T-cell (primary cell): ENCODE data around the gene VAPA. TPM values are rescaled to one million over a fixed set of nuclear protein-coding genes. Genes with fewer than 3 reads are reported as not detected.

Experiments used
- ATAC-seq, 4 experiments: fragments of 200-7000 bp in 3 of 4; fragments of 150-1000 bp in 1 of 4; cut with Tn5 transposase; replicated peaks in 1 of 4; 1 replicate in 3 of 4; 2 replicates in 1 of 4; pipeline ENCODE4 v1.10.0; 2021; ENCODE audit warnings: moderate library complexity in 3 of 4, mild to moderate bottlenecking in 2 of 4, moderate number of reproducible peaks in 1 of 4
- CTCF ChIA-PET, 2 donors: fragments of 300-600 bp; sonication (Branson Sonifier 250); formaldehyde crosslinking; loops; one replicate each; lab custom pipeline; 2022; ENCODE audit warnings: antibody characterized with exemption in 2 of 2; lab: Charles Lee
- POLR2A ChIA-PET, 2 donors: fragments of 300-600 bp; sonication (Branson Sonifier 250); formaldehyde crosslinking; loops; one replicate each; lab custom pipeline; 2022; ENCODE audit warnings: antibody characterized with exemption in 2 of 2; lab: Charles Lee
- DNase-seq, 35 experiments: peaks; one replicate each; pipeline versions ENCODE4 v3.0.0 to v3.0.0-alpha.2; 2013 to 2023
- H3K27ac ChIP-seq: one replicate; pipeline ENCODE4 v1.5.1; 2013; ENCODE audit warnings: low read length
- H3K27me3 ChIP-seq, 2 experiments: replicated peaks in 1 of 2; 1 replicate in 1 of 2; 2 replicates in 1 of 2; pipeline versions ENCODE4 v1.6.1 to v1.7.0; 2013; ENCODE audit warnings: low read length in 1 of 2, mixed read lengths in 1 of 2; ENCODE audit not compliant: control insufficient read depth in 2 of 2, insufficient read depth in 2 of 2; ENCODE audit errors: extremely low read depth in 1 of 2
- H3K36me3 ChIP-seq, 2 donors: 1 replicate in 1 of 2; 2 replicates in 1 of 2; pipeline versions ENCODE4 v1.6.1 to v1.7.0; 2013; ENCODE audit warnings: low read length in 1 of 2; ENCODE audit not compliant: control insufficient read depth in 2 of 2, insufficient read depth in 1 of 2; ENCODE audit errors: extremely low read depth in 1 of 2
- H3K4me1 ChIP-seq, 2 experiments: 1 replicate in 1 of 2; 2 replicates in 1 of 2; pipeline versions ENCODE4 v1.6.1 to v1.7.0; 2013; ENCODE audit warnings: low read length in 2 of 2, mixed read lengths in 1 of 2; ENCODE audit not compliant: insufficient read depth in 2 of 2, control insufficient read depth in 1 of 2; ENCODE audit errors: extremely low read depth in 1 of 2
- H3K4me3 ChIP-seq, 2 donors: 1 replicate in 1 of 2; 2 replicates in 1 of 2; pipeline versions ENCODE4 v1.5.1 to v1.7.0; 2013; ENCODE audit warnings: mild to moderate bottlenecking in 2 of 2, low read length in 1 of 2, moderate library complexity in 1 of 2; ENCODE audit not compliant: control insufficient read depth in 1 of 2; ENCODE audit errors: extremely low read depth in 1 of 2
- H3K9me3 ChIP-seq: 2 replicates; pipeline ENCODE4 v1.7.0; 2013
- H3K27ac Mint-ChIP-seq, 2 donors: one replicate each; pipeline ENCODE4 v1.8.0; 2020 to 2021; ENCODE audit warnings: mild to moderate bottlenecking in 2 of 2, mixed read lengths in 2 of 2
- H3K27me3 Mint-ChIP-seq, 2 donors: one replicate each; pipeline ENCODE4 v1.8.0; 2021 to 2022; ENCODE audit warnings: mixed read lengths in 2 of 2
- H3K36me3 Mint-ChIP-seq: one replicate; pipeline ENCODE4 v1.8.0; 2021; ENCODE audit warnings: mixed read lengths
- H3K4me1 Mint-ChIP-seq, 3 donors: one replicate each; pipeline ENCODE4 v1.8.0; 2020 to 2022; ENCODE audit warnings: mixed read lengths in 3 of 3, mild to moderate bottlenecking in 1 of 3
- H3K4me3 Mint-ChIP-seq, 3 donors: one replicate each; pipeline ENCODE4 v1.8.0; 2020 to 2022; ENCODE audit warnings: mild to moderate bottlenecking in 3 of 3, mixed read lengths in 3 of 3, moderate library complexity in 3 of 3
- H3K9me3 Mint-ChIP-seq, 3 donors: one replicate each; pipeline ENCODE4 v1.8.0; 2020 to 2022; ENCODE audit warnings: mixed read lengths in 3 of 3
- WGBS: methylation state at CpG from one replicate; pipeline ENCODE4 v1.1.5; 2013; ENCODE audit warnings: missing lambda C conversion rate; ENCODE audit not compliant: insufficient coverage; 5-methylcytosine and 5-hydroxymethylcytosine counted together
- total RNA-seq, 35 experiments: library from RNA in 6 of 35; stranded (reverse) in 6 of 35; fragments of 120-200 nt in 1 of 35; gene quantifications; one replicate each; pipeline versions ENCODE4 v1.2.1 to v1.2.4 and lab custom pipeline; 2013 to 2026

Gene VAPA
- total RNA-seq, 5 donors from 2014 or later (not counting 1 experiment from before 2014, with no cell fraction given) = 116 to 157 (median 119) TPM

DNA sequence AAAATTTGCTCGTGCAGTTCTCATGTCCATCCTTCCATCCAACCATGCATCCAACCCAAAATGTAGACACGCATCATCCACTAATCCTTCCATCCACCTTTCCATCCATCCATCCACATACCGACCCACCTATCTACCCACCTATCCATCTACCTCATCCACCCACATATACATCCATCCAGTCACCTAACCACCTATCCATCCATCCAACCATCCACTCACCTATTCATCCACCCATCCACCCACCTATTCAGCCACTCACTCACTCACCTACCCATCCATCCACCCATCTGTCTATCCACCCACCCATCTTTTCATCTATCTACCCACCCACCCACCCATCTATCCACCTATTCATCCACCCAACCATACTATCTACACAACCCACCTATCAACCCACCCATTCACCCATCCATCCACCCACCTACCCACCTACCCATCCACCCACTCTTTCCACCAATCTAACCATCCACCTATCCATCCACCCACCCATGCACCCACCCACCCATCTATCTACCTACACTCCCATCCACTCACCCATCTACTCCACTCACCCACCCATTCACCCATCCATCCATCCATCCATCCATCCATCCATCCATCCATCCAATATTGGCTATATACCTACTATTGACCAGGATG lies 94.3 kb downstream of the VAPA start:
- no peak for DNase-seq
- no peaks in the 10 kb centered on the region for H3K36me3 Mint-ChIP-seq
- H3K4me3 Mint-ChIP-seq = no peak overlapping the region
- H3K9me3 Mint-ChIP-seq = no peaks in the 10 kb centered on the region
- ATAC-seq = no peak
- Histone ChIP-seq H3K36me3 (no peaks in the 10 kb centered on the region), H3K9me3 (no peaks in the 10 kb centered on the region), H3K27ac (no peak overlapping the region), H3K27me3 (peaks cover 0 to 4% of the 10 kb centered on the region in 2 experiments), H3K4me1 (no peaks in the 10 kb centered on the region), H3K4me3 (no peak overlapping the region)
- no peak overlapping the region for H3K27ac Mint-ChIP-seq
- H3K4me1 Mint-ChIP-seq = no peaks in the 10 kb centered on the region
- ChIA-PET CTCF (no interaction called here), POLR2A (no interaction called here)
- peaks cover 5 to 7% of the 10 kb centered on the region in 2 donors for H3K27me3 Mint-ChIP-seq
- 86% methylated on average over 3 of the region's 3 CpGs for WGBS

Other genes starting within 250 kb of the VAPA start
- gene RAB31, start 205.7 kb upstream of the VAPA start, total RNA-seq = 1 to 10 TPM in 4 of 5 donors, under 1 TPM in 1; 0.60 to 2.0 (median 1.5) TPM
- gene TXNDC2, start 28.0 kb upstream of the VAPA start, total RNA-seq = not detected